Fibroblast of skin of back (primary cell): ENCODE results near the gene TNFRSF9. TPM values are rescaled to one million over a fixed set of nuclear protein-coding genes. Genes with fewer than 3 reads are reported as not detected.
"Not testable (repeated sequence)": the region's sequence is repeated elsewhere in the genome, so short reads cannot be mapped to it uniquely, and the experiment has no call there.

ENCODE experiments used
- DNase-seq: peaks from one replicate; pipeline ENCODE4 v3.0.0-alpha.2; 2013
- polyA plus RNA-seq, 2 experiments: library from polyadenylated mRNA; unstranded; fragments of 120-200 nt; gene quantifications; one replicate each; pipeline ENCODE4 v1.2.1, GENCODE V29; 2013; ENCODE audit not compliant: insufficient read length in 2 of 2

Gene TNFRSF9
- polyA plus RNA-seq (2013, experiment 1 of 2; ENCODE audit: insufficient read length): 0.10 TPM
- 0.05 TPM for polyA plus RNA-seq (2013, experiment 2 of 2; ENCODE audit: insufficient read length)

- peak; percentile 20 for DNase-seq
Observed at GRCh38 chr1:7940745-7941436, at the start of gene TNFRSF9. TNFRSF9 (minus strand) TSS chr1:7940839; CDS start chr1:7939994, 845 bp downstream.

DNA sequence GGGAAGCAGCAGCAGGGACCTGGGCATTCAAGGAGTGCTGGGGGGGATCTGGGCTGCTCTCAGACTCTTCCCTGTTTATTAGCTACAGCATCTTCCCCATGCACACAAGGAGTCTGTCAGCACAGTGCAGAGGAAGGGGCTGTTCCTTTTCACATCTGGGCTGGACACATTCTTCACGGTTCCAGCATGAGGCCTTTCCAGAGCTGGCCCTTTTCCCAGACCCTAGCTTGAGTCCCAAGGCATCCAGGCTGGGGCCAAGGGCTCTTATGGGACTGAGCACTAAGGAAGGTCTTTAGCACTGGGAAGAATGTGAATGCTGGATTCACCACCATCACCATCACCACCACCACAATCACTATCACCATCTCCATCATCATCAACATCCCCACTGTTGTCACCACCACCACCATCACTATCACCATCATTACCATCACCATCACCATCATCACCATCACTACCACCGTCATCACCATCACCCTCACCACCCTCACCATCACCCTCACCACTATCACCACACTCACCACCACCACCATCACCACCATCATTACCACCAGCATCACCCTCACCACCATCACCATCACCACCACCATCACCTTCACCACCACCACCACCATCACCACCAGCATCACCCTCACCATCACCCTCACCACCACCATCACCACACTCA lies 49.3 kb upstream of the TNFRSF9 start:
- peak; percentile 13 for DNase-seq

- DNase-seq: no peak
Observed at GRCh38 chr1:7988576-7988975, 47.9 kb upstream of the TNFRSF9 start.

GRCh38 chr1:7987528-7987927 lies 46.9 kb upstream of the TNFRSF9 start:
- no peak for DNase-seq

DNA sequence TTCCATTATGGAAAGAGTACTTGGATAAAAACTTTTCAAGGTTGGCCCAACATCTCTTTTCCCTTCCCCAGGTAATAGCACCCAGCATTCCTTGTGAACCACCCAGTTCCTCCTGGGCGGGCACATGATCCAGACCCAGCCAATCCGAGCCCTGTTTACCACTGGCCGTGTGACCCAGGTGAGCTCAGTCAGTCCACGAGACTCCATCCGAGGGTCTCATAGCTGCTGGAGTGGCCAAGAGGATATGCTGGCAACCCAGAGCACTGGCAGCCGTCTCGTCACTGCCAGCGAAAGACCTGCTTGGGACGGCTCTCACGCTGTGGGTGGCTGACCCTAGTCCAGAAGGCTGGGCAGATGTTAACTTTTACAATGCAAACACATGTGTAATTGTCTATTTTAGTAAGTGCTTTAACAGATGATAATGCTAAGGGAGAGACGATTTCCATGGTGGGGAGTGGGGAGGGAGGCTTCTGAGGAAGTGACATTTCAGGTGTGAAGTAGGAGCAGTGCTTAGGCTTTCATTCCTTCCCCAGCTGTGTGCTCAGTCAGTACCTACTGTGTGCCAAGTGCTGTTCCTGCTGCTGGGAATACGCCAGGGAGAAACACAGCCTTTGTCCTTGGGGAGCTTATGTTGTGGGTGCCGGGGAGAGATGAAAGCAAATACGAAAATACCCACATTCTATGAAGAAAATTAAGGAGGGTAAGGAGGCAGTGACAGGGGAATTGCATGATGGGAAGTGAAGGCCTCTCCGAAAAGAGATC lies 45.4 kb upstream of the TNFRSF9 start:
- no peak for DNase-seq

DNA sequence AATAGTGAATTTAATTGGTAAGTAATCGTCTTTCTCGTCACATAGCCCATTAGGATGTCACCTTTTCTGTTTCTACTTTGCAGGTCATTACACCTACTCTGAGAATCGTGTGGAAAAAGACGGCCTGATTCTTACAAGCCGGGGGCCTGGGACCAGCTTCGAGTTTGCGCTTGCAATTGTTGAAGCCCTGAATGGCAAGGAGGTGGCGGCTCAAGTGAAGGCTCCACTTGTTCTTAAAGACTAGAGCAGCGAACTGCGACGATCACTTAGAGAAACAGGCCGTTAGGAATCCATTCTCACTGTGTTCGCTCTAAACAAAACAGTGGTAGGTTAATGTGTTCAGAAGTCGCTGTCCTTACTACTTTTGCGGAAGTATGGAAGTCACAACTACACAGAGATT lies 44.2 kb upstream of the TNFRSF9 start:
- no peak for DNase-seq

DNA sequence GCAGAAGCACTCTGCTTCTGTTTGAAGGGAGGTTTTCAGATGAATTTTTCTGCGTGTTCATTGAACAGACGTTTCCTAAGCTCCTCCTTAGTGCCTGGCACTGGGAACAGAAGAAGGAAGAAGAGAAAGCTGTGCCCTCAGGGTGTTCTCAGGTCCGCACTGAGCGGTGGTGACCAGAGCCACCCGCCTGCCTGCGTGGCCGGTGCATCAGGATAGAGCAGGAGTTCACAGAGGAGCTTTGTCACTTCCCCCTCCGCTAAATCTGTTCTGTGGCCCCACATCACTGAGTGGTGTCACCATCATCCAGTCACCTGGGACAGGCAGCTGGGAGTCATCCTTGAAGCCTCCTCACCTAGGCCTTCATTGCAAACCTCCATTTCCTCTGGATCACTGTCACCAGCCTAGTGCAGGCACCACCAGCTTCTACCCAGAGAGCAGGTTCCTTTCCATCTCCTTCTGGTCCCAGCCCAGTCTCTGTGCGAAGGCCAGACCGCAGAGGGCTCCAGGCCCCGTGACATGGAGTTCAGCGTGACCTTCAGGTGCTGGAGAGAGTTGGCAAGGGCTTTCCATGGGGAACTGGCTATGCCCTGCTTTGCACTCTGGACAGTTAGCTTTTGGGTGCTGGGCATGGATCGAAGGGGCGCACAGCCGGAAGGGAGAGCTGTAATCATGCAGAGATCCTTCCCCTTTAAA lies 42.6 kb upstream of the TNFRSF9 start:
- DNase-seq: no peak

DNA sequence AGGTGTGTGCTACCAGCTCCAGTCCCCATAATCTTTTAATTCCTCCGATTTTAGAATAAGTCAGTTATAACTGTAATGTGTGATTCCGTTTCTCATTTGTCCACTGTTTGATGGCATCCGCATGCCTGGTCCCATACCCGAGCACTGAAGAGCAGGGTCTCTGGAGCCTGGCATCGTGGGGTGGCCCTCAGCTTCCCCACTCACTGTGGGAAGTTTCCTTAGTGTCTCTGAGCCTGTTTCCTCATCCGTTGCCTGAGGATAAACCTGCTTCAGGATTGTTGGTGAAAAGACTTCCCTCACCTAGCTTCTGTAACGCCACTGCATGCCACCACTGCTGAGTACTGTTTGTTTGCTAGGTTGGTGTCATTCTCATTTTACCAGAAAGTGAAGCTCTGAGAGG lies 40.3 kb upstream of the TNFRSF9 start:
- DNase-seq: no peak

- DNase-seq: peak; percentile 68
Observed at GRCh38 chr1:7975212-7975865, 34.7 kb upstream of the TNFRSF9 start.

DNA sequence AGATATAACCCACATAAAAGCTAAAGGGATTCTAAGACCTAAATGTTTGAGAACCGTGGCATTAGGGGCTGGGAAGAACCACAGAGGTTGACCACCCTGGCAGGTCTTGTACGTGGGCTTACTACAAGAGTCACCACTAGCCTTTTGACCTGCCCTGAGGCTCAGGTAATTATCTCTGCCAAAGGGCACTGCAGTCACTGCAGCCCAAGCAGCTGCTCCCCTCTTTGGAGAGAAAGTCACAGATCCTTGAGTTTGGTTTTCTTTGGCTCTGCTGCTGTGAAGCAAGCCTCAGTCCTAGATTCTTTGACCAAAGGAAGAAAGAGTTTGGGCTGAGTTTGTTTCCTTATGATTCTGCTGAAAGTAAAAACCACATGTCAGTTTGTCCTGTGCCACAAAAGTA lies 32.4 kb upstream of the TNFRSF9 start:
- DNase-seq: no peak

GRCh38 chr1:7972285-7972684 lies 31.6 kb upstream of the TNFRSF9 start:
- no peak for DNase-seq

GRCh38 chr1:7971024-7971423 lies 30.4 kb upstream of the TNFRSF9 start:
- no peak for DNase-seq

DNA sequence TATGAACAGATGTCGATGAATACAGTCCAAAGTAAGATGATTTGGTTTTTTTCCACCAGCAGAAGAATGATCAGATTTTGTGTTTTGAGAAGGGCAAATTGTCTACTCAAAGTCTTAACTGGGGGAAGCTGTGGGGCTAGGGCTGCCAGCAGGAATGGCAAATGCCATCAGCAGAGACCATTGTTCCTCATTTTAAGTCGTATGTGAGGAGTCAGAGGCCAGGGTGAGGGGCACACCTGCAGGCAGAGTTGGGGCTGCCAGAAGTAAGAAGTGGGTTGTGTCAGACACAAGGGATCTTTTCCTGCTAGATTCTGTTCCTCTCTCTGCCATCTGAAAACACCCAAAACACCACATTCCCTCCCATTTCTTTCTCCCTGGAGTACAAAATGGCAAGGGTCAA lies 29.6 kb upstream of the TNFRSF9 start:
- no peak for DNase-seq

DNA sequence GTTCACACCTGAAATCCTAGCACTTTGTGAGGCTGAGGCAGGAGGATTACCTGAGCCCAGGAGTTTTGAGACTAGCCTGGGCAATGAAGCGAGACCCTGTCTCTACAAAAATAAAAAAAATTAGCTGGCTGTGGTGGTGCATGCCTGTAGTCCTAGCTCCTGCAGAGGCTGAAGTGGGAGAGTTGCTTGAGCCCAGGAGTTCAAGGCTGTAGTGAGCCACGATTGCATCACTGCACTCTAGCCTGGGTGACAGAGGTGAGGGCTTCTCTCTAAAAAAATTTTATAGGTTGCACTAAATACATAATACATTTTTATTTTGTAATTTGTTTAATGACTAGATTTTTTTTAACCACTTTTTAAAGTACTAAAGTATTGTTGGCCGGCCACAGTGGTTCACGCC lies 27.0 kb upstream of the TNFRSF9 start:
- no peak for DNase-seq

DNA sequence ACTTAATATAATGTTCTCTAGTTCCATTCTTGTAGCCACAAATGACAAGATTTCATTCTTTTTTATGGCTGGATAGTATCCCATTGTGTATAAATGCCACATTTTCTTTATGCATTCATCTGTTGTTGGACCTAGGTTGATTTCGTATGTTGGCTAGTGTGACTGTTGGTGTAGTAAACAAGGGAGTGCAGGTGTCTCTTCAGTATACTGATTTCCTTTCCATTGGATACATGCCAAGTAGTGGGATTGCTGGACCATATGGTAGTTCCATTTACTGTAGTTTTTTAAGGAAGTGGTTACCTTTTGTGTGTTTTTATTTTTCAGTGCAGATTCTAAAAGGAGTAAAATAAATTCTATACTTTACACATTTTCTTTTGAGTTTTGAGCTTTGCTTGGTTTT lies 26.6 kb upstream of the TNFRSF9 start:
- DNase-seq: no peak

GRCh38 chr1:7964476-7964875 lies 23.8 kb upstream of the TNFRSF9 start:
- DNase-seq: no peak

- DNase-seq: not testable (repeated sequence)
Observed at GRCh38 chr1:7963841-7964240, 23.2 kb upstream of the TNFRSF9 start.

DNA sequence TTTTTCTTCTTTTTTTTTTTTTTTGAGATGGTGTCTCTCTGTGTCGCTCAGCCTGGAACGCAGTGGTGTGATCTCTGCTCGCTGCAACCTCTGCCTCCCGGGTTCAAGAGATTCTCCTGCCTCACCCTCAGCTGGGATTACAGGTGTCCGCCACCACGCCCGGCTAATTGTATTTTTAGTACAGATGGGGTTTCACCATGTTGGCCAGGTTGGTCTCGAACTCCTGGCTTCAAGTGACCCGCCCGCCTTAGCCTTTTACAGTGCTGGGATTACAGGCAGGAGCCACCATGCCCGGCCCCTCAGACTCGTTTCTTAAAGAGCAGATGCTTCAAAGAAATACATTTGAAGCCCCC lies 22.7 kb upstream of the TNFRSF9 start:
- DNase-seq: not testable (repeated sequence)

DNA sequence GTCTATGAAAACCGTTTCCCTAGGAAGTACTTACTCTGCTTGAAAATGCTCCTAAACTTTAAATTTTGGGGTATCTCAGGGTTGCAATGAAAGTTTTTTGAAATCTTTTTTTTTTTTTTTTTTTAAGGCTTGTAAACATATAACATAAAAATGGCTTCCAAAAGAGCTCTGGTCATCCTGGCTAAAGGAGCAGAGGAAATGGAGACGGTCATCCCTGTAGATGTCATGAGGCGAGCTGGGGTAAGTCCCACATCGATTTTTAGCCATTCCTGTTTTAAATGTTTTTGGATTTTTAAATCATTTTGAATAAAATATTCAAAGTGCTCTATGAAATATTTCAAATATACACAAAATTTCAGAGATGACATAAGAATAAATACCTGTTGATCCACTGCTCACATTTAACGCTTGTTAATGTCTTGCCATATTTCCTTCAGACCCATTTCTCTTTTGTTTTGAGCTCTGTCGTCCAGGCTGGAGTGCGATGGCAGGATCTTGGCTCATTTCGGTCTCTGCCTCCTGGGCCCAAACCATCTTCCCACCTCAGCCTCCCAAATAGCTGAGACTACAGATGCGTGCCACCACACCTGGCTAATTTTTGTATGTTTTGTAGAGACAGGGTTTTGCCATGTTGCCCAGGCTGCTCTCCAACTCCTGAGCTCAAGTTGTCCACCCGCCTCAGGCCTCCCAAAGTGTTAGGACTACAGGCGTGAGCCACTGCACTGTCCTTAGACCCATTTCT lies 22.2 kb upstream of the TNFRSF9 start:
- DNase-seq: no peak

- DNase-seq: no peak
Observed at GRCh38 chr1:7962014-7962335, 21.3 kb upstream of the TNFRSF9 start.

DNA sequence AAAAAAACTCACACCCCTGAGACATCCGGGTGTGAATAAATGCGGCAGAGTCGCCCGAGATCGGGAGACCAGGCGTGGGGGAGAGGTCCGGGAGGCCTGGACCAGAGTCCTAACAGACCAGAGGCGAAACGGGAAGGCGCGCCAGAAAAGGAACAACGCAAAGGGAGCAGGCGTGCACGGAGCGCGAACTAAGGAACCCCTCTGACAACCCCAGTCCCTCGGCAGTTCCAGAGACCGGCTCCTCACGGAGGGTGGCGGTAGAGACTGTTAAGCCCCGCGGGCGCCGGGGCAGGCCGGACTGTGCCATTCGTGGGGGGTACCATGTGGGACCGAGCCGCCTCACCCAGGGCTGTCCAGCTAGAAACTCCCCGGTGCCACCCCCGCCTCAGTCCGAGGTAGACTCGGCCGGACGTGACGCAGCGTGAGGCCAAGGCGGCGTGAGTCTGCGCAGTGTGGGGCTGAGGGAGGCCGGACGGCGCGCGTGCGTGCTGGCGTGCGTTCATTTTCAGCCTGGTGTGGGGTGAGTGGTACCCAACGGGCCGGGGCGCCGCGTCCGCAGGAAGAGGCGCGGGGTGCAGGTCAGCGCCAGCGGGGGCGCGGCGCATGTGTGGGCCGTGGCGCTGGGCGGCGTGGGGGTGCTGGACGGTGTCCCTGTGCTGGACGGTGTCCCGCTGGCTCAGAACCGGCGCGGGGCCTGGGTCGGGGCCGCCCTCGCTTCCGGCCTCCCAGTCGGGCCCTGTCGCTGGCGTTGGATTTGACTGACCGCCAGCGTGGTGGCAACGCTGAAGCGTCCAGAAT lies 20.8 kb upstream of the TNFRSF9 start, which contains the start of gene PARK7:
Gene PARK7 (plus strand): TSS at position 496 of the 798 bp plus-strand sequence. CDS start 1,075 bp downstream, outside the sequence.
- DNase-seq: peak; percentile 99
